Activated T-cell treated with anti-CD3 and anti-CD28 coated beads for 4 hours (primary cell): ENCODE data around the gene C11orf87.

ENCODE experiments used
- DNase-seq: peaks from one replicate; pipeline ENCODE4 v3.0.0-alpha.2; 2020

Gene C11orf87

GRCh38 chr11:109421981-109422869 is at the start of gene C11orf87:
C11orf87 (plus strand) TSS chr11:109422190; CDS start chr11:109423634, 1,444 bp downstream.
- no peak for DNase-seq

- no peak for DNase-seq
These were observed 48.0 kb upstream of the C11orf87 start for GRCh38 chr11:109374032-109374431.

DNA sequence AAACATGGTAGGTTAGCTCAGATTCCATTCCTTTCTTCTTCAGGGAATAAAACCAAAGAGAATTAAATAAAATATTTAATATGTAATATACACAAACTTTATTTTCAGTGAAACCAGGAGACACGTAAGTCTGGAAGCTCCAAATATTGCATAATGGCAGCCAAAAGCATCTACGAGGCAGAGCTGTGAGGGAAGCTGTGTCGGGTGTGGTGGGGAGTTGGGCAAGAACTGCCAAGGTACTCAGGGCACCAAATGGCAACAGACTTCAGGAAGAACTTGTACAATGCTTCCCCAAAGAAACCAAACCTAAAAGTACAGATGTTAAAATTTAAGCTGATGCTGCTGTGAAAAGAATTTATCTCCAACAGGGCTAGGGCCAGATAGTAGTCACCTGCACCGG is 47.5 kb upstream of the C11orf87 start:
- DNase-seq: no peak

GRCh38 chr11:109377039-109377742 is 44.8 kb upstream of the C11orf87 start:
- no peak for DNase-seq

GRCh38 chr11:109378034-109378433 is 44.0 kb upstream of the C11orf87 start:
- DNase-seq: no peak

GRCh38 chr11:109383306-109383705 is 38.7 kb upstream of the C11orf87 start:
- DNase-seq: no peak

DNA sequence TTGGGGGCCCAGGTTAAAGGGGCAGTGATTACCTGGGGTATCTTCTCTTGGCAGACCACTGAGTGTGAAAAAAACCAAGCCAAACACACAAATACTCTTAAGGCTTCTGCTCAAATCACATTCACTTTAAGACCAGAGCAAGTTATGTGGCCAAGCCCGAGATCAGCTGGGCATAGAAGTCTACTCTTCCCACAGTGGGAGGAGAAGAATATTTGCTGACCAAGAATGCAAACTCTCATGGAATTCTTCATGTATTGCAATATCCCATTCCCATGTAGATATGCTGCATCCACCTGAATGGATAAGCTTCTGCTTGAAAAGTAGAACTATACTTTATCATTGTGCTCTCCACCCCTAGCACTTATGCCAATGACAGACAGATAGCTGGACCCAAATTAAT is 37.1 kb upstream of the C11orf87 start:
- DNase-seq: no peak

DNA sequence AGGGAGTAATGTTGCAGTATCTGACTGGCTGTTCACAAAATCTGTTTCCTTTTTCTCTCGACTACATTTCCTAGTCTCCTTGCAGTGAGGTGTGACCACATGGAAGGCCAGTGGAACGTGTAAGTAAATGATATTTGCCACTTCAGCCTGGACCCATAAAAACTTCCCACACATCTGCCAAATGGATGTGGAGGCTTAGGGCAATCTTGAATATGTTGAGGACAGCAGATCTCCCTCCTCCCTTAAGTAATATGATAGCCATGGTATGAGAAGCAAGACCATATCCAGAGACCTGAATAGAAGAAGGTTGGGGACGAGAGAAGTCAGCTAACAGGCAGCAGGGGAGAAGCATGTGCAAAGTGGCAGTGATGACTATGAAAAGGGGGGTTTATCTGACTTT is 33.0 kb upstream of the C11orf87 start:
- no peak for DNase-seq

DNA sequence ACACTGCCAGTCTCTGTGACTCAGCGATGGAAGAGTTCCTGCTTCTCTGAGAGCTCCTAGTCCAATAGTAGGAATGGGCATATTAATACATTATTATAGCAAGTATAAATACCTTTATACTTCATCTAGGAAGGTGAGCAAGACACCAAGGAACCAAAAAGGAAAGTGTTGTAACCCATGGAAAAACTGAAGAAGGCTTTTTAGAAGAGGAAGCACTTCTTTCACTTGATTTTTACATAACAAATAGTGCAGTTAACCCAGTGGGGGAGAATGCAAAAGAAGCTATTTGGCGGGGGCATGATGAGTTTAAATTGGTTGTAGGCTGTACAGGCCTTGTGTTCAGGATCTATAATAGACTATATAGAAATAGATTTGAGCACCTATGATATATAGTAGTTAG is 31.2 kb upstream of the C11orf87 start:
- DNase-seq: no peak

- DNase-seq: no peak
These were observed 20.4 kb upstream of the C11orf87 start for GRCh38 chr11:109401545-109401944.

- DNase-seq: no peak
These were observed 16.3 kb upstream of the C11orf87 start for GRCh38 chr11:109405671-109406070.

GRCh38 chr11:109416601-109417000 is 5.4 kb upstream of the C11orf87 start:
- no peak for DNase-seq

DNA sequence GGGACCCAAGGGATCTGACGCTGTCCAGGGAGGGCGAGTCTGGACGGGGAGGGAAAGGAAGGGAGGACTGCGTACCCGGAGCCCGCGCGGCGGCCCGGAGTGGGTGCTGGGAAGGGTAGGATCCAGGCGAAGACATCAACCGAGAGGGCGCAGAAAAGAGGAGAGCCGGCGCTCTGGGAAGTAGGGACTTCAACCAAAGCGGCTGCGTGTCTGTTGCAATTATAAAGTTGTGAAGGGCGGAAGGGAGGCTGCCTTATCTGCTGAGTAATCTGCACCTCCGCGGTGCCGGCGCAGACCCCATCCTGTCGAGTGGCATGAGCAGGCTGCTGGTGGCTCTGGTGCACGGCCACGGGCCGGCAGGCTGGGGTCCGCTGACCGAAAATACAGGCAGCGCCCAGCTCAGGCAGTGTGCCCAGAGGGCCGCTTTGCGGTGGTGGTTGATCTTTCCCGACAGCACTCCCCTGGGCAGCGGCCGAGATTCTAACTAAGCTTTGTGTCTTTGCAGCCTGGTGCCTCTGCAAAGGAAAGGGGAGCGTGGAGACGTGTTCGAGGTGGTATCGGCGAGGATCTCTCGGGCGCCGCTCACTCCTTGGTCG is 978 bp downstream of the C11orf87 start:
- DNase-seq: no peak

DNA sequence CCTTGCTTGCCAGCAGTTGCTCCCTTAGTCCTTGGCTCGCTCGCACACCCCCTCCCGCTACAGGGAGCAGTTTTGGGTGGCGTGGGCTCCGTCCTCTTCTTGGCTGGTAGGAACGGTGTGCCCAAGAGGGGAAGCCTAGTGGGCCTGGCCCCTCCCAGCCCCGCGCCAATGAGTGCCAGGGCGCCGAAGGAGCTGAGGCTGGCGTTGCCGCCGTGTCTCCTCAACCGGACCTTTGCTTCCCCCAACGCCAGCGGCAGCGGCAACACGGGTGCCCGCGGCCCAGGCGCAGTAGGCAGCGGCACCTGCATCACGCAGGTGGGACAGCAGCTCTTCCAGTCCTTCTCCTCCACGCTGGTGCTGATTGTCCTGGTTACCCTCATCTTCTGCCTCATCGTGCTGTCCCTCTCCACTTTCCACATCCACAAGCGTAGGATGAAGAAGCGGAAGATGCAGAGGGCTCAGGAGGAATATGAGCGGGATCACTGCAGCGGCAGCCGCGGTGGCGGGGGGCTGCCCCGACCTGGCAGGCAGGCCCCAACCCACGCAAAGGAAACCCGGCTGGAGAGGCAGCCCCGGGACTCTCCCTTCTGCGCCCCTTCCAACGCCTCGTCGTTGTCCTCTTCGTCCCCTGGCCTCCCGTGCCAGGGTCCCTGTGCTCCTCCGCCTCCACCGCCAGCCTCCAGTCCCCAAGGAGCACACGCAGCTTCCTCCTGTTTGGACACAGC is 1.6 kb downstream of the C11orf87 start:
- DNase-seq: no peak

DNA sequence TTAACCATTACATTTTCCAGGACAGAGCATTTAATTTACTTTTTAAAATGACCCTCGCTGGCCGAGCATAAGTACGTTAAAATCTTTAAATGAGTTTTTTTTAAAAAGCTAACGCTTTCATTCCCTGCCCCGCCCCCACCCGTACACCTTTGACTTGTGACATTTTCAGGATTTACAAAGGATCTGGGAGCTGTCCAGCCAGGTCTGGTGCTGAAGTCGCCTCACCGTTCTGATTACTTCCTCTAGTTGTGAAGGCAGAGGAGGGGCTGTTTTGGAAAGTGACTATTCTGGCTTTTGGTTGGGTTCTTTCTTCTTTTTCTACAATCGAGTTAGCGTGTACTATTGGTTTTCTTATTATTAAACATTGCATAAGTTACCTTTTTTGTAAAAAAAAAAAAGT is 2.9 kb downstream of the C11orf87 start:
- no peak for DNase-seq

DNA sequence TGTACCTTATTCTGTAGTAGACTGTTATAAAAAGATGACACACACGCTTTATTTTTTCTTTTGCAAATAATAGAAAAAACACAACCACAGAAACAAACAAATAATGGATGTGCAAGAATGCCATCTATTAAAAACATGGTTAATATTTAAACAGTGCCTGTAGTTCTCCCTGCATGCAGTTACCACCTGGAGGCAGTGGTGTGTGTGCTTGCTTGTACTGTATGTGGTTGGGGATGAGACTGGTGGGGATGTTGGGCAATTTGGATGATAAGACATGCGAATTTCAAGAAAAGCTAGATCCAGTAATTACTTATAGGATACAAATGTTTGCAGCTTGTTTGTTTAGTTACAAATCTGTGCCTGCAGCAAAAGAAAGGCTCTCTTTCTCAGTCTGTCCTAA is 3.6 kb downstream of the C11orf87 start:
- DNase-seq: no peak

DNA sequence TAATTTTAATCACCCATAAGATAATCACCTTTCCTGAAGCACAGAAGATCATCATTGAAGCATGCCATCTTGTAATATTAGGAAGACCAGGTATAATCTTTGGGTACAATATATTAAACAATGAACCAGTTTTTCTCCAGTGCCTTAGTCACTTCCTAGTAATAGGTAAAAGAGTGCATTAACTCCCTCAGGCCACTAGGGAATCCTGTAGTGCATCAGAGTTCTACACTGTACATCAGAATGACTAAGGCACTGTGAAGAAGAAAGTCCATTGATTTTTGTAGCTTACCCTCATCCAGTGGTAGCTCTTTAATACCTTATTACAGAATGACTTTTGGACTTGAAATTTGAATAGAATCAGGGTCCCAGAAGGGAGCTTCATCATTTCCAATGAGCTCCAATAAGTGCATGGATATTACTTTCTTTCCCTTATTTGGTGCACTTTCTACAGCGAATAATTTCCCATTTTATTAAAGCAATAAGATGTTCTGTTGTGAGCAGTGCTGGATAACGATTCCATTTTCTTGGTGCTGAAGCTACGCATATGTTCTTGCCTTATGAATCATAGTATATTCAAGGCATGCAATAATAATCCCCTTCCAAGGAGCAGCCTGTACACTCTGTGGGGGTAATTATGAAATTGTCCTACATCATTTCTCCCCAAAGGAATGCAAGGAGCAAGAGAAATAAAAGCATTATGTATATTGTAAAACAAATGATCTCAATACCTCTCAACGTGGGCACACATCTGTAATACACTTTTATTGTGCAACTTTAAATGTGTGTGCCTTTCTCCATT is 4.7 kb downstream of the C11orf87 start:
- DNase-seq: no peak

- no peak for DNase-seq
These were observed 10.1 kb downstream of the C11orf87 start for GRCh38 chr11:109432105-109432504.

DNA sequence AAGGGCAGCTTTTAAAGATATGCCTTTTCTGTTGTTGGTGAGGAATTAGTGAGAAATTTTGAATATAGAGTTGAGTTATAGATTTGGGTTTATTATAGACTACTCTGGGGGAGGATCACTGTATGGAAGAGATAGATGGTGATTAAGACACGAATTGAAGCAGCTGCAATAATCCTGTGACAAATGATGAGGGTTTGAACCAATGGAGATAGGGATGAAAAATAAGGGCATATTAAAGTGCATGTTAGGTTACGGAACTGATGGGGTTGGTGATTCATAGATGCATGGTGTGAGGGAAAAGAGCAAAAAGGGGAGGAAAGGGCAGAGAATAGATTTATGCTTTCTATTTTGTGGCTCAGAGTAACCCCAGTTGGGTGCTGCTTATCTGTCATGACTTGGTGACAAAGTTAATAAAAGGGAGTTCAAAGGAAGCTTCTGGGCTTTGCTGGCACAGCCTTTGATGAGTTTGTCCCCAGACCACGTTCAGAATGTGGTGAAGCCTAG is 11.8 kb downstream of the C11orf87 start:
- no peak for DNase-seq

- DNase-seq: no peak
These were observed 13.2 kb downstream of the C11orf87 start for GRCh38 chr11:109435121-109435742.

- no peak for DNase-seq
These were observed 17.7 kb downstream of the C11orf87 start for GRCh38 chr11:109439684-109440083.

DNA sequence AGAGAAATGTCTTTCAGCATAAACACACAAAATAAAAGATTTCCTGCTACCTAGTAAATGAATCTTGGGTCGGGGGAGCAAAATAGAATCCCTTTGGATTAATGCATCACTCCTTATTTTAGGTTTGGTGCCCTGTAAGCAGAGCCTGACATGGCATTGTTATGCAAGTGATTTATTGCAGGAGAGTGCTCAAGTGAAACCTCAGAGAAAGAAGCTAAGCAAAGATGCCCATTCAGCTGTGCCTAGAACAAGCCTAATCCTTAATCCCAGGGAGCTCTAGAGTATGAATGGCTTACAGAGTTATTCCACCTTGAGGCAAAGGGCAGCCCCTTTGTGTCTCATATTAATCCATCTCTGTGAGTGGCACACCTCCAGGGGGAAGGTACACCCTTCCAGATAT is 21.1 kb downstream of the C11orf87 start:
- no peak for DNase-seq
